OCI-LY3 (cell line): ENCODE data around the gene PPP6R2.

ENCODE experiments used
- CTCF ChIP-seq: fragments of 200-600, 300-600 bp; sonication (generic); IDR thresholded peaks from 2 replicates; pipeline ENCODE4 v1.5.1; 2014; ENCODE audit warnings: antibody characterized with exemption, low read length, low read depth
- EZH2phosphoT487 ChIP-seq: fragments of 200-600 bp; shearing (Covaris generic); IDR thresholded peaks from 2 replicates; pipeline ENCODE4 v1.6.1; 2018; ENCODE audit warnings: antibody characterized with exemption, mixed run types, low read depth

- TF ChIP-seq CTCF (no peak), EZH2phosphoT487 (no peak)
These were observed 25.5 kb upstream of the PPP6R2 start for GRCh38 chr22:50317674-50318073.
